ENCODE measurements around the gene PLXNA1.

The PLXNA1 gene

DNA sequence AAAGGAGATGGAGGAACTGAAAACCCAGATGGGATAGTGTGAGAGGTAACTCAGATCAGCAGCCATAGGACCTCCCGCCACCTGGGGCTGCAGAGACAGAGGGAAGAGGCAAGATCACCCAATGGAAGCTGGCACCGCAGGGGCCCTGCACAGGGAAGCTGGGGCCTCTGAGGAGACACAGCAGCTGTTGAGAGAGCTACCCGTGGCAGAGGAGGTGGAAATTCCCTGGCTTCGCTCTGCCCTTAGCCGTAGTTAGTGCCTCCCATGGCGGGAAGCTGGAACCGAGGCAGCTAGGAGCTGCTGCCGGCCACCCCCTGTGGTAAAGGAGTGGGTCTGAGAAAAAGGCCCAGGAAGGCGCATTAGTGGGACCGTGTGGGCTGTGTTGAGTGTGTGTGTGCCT lies 18.0 kb upstream of the PLXNA1 start:
- peaks cover 2% of the 10 kb centered on the region for H3K27me3 ChIP-seq (ENCODE audit: insufficient read depth, poor library complexity, severe bottlenecking)
- no peak for TF ChIP-seq SPI1 (IDR thresholded peaks at IDR 0.05; ENCODE audit: borderline replicate concordance, low read depth)
- TF ChIP-seq, protein P1, sequence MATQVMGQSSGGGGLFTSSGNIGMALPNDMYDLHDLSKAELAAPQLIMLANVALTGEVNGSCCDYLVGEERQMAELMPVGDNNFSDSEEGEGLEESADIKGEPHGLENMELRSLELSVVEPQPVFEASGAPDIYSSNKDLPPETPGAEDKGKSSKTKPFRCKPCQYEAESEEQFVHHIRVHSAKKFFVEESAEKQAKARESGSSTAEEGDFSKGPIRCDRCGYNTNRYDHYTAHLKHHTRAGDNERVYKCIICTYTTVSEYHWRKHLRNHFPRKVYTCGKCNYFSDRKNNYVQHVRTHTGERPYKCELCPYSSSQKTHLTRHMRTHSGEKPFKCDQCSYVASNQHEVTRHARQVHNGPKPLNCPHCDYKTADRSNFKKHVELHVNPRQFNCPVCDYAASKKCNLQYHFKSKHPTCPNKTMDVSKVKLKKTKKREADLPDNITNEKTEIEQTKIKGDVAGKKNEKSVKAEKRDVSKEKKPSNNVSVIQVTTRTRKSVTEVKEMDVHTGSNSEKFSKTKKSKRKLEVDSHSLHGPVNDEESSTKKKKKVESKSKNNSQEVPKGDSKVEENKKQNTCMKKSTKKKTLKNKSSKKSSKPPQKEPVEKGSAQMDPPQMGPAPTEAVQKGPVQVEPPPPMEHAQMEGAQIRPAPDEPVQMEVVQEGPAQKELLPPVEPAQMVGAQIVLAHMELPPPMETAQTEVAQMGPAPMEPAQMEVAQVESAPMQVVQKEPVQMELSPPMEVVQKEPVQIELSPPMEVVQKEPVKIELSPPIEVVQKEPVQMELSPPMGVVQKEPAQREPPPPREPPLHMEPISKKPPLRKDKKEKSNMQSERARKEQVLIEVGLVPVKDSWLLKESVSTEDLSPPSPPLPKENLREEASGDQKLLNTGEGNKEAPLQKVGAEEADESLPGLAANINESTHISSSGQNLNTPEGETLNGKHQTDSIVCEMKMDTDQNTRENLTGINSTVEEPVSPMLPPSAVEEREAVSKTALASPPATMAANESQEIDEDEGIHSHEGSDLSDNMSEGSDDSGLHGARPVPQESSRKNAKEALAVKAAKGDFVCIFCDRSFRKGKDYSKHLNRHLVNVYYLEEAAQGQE (IDR thresholded peaks at IDR 0.05; ENCODE audit: insufficient replicate concordance, low read depth), result no peak
- TF ChIP-seq GABPA (IDR thresholded peaks at IDR 0.05; ENCODE audit: low read depth), result no peak
- TF ChIP-seq POLR2AphosphoS5 (IDR thresholded peaks at IDR 0.05; ENCODE audit: low read depth), result no peak
- TF ChIP-seq, protein P2, sequence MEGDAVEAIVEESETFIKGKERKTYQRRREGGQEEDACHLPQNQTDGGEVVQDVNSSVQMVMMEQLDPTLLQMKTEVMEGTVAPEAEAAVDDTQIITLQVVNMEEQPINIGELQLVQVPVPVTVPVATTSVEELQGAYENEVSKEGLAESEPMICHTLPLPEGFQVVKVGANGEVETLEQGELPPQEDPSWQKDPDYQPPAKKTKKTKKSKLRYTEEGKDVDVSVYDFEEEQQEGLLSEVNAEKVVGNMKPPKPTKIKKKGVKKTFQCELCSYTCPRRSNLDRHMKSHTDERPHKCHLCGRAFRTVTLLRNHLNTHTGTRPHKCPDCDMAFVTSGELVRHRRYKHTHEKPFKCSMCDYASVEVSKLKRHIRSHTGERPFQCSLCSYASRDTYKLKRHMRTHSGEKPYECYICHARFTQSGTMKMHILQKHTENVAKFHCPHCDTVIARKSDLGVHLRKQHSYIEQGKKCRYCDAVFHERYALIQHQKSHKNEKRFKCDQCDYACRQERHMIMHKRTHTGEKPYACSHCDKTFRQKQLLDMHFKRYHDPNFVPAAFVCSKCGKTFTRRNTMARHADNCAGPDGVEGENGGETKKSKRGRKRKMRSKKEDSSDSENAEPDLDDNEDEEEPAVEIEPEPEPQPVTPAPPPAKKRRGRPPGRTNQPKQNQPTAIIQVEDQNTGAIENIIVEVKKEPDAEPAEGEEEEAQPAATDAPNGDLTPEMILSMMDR (IDR thresholded peaks at IDR 0.05; ENCODE audit: insufficient read depth, low read length), result no peak
- DNase-seq (ENCODE audit: low read depth in 1 of 2, low spot score in 1 of 2), result no peak

DNA sequence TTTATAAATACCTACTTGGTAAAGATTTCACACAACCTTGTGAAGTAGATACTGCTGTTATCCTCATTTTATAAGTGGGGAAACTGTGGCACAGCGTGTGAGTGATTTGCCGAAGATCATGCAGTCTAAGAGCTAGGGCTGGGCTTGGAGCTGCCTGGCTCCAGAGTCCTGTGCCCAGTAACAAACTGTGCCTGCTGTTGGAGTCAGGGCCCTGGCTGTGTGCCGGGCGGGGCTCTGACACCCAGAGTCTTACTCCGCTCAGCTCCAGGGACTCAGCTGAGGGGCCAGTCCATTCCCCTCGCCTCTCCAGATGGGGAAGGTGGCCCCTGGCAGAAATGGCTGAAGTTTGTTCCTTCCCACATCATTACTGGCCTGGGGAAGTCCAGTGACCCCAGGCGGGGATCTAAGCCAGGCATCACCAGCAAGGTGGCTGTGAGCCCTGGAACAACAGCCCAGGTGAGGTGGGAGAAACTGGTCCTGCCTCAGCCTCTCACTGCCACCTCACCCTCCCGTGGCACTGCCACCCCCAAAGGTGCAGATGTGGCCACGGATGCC lies 17.3 kb upstream of the PLXNA1 start:
- H3K4me3 ChIP-seq (replicated peaks; ENCODE audit: insufficient read depth, low read length), result no peak overlapping the region
- no peak overlapping the region for H3K27ac ChIP-seq (replicated peaks)
- H3K27me3 ChIP-seq (ENCODE audit: insufficient read depth, poor library complexity, severe bottlenecking), result peaks cover 2% of the 10 kb centered on the region
- DNase-seq (ENCODE audit: low read depth in 1 of 2, low spot score in 1 of 2), result no peak
- no peak for TF ChIP-seq POLR2AphosphoS5 (IDR thresholded peaks at IDR 0.05; ENCODE audit: low read depth)
- no peak for TF ChIP-seq SPI1 (IDR thresholded peaks at IDR 0.05; ENCODE audit: borderline replicate concordance, low read depth)
- TF ChIP-seq, protein P1 (IDR thresholded peaks at IDR 0.05; ENCODE audit: insufficient replicate concordance, low read depth), result no peak
- no peak for TF ChIP-seq GABPA (IDR thresholded peaks at IDR 0.05; ENCODE audit: low read depth)
- TF ChIP-seq, protein P2 (IDR thresholded peaks at IDR 0.05; ENCODE audit: insufficient read depth, low read length), result no peak

More for the DNA sequence above, 18.0 kb upstream of the PLXNA1 start:
- Histone ChIP-seq H3K4me3 (replicated peaks; ENCODE audit: insufficient read depth, low read length) (no peak overlapping the region), H3K27ac (replicated peaks) (no peak overlapping the region)

DNA sequence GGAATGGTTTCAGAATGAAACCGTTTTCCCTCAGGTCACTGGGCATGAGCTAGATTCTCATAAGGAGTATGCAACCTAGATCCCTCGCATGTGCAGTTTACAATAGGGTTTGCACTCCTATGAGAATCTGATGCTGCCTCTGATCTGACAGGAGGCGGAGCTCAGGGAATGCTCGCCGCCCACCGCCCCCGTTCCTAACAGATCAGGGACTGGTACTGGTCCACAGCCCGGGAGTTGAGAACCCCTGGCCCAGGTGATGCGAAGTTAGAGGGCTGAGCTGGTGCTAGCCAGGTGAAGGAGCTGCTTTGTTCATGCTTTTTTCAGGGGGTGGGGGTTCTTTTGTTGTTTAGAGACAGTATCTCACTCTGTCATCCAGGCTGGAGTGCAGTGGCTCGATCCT lies 15.5 kb upstream of the PLXNA1 start:
- Histone ChIP-seq H3K27me3 (ENCODE audit: insufficient read depth, poor library complexity, severe bottlenecking) (peaks cover 2% of the 10 kb centered on the region), H3K4me3 (replicated peaks; ENCODE audit: insufficient read depth, low read length) (no peak overlapping the region), H3K27ac (replicated peaks) (no peak overlapping the region)
- no peak for TF ChIP-seq GABPA (IDR thresholded peaks at IDR 0.05; ENCODE audit: low read depth)
- TF ChIP-seq, protein P1 (IDR thresholded peaks at IDR 0.05; ENCODE audit: insufficient replicate concordance, low read depth), result no peak
- TF ChIP-seq, protein P2 (IDR thresholded peaks at IDR 0.05; ENCODE audit: insufficient read depth, low read length), result no peak
- DNase-seq (ENCODE audit: low read depth in 1 of 2, low spot score in 1 of 2), result no peak

All from HL-60 (cell line).